D341Med (cell line): Measurements from ENCODE around the gene TSPAN15.
A peak's percentile ranks its signal among the peaks of the same experiment; 100 is the strongest.

Source experiments
- DNase-seq: peaks from one replicate; pipeline ENCODE4 v3.0.0; 2012; ENCODE audit warnings: low spot score

Gene TSPAN15

GRCh38 chr10:69417542-69417941 is 33.7 kb upstream of the TSPAN15 start:
- no peak for DNase-seq

GRCh38 chr10:69418052-69418752 is 33.1 kb upstream of the TSPAN15 start:
- DNase-seq: no peak

GRCh38 chr10:69419096-69419743 is 32.0 kb upstream of the TSPAN15 start:
- DNase-seq: no peak

GRCh38 chr10:69419744-69420126 is 31.5 kb upstream of the TSPAN15 start:
- DNase-seq: no peak

- DNase-seq: no peak
Observed at GRCh38 chr10:69421611-69422308, 29.5 kb upstream of the TSPAN15 start.

GRCh38 chr10:69422676-69423075 is 28.6 kb upstream of the TSPAN15 start:
- no peak for DNase-seq

GRCh38 chr10:69425041-69425440 is 26.2 kb upstream of the TSPAN15 start:
- no peak for DNase-seq

- DNase-seq: no peak
Observed at GRCh38 chr10:69425511-69426298, 25.6 kb upstream of the TSPAN15 start.

GRCh38 chr10:69426376-69426727 is 24.9 kb upstream of the TSPAN15 start:
- DNase-seq: no peak

GRCh38 chr10:69428165-69428564 is 23.1 kb upstream of the TSPAN15 start:
- DNase-seq: no peak

- no peak for DNase-seq
Observed at GRCh38 chr10:69434169-69434568, 17.1 kb upstream of the TSPAN15 start.

- DNase-seq: no peak
Observed at GRCh38 chr10:69434926-69435325, 16.3 kb upstream of the TSPAN15 start.

GRCh38 chr10:69435966-69436520 is 15.2 kb upstream of the TSPAN15 start:
- no peak for DNase-seq

GRCh38 chr10:69437321-69438259 is 13.7 kb upstream of the TSPAN15 start:
- DNase-seq: no peak

GRCh38 chr10:69438536-69439349 is 12.5 kb upstream of the TSPAN15 start:
- DNase-seq: peak; percentile 55

GRCh38 chr10:69439350-69439739 is 11.9 kb upstream of the TSPAN15 start:
- peak; percentile 50 for DNase-seq

- DNase-seq: no peak
Observed at GRCh38 chr10:69439813-69440506, 11.3 kb upstream of the TSPAN15 start.

GRCh38 chr10:69443354-69443753 is 7.9 kb upstream of the TSPAN15 start:
- no peak for DNase-seq

- no peak for DNase-seq
Observed at GRCh38 chr10:69445041-69445440, 6.2 kb upstream of the TSPAN15 start.

GRCh38 chr10:69446229-69446628 is 5.0 kb upstream of the TSPAN15 start:
- DNase-seq: no peak
